ENCODE measurements around the gene GPR15LG.
A peak's percentile ranks its signal among the peaks of the same experiment; 100 is the strongest.

Gene GPR15LG

DNA sequence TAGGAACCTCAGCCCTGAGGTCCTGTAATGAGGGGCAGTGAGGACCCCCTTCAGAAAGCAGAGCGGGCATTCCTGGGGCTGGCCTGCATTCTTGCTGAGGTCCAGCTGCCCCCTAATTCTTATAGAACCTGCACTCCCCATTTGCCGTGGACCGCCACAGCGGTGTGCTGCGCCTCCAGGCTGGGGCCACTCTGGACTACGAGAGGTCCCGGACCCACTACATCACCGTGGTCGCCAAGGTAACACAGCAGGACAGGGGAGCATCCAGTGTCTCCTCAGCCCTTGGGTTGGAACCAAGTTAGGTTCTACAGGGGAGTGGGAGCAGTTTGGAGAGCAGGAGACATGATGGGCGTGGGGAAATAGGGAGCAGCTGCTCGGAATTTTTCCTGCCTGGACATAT, 28.1 kb downstream of the GPR15LG start:
- no peak overlapping the region for H3K27ac ChIP-seq
- TF ChIP-seq ZFX (IDR thresholded peaks at IDR 0.05) = no peak
- no peak for TF ChIP-seq CTCF (conservative IDR thresholded peaks at IDR 0.05)

- TF ChIP-seq CTCF (conservative IDR thresholded peaks at IDR 0.05) = no peak
- no peak for TF ChIP-seq ZFX (IDR thresholded peaks at IDR 0.05)
- no peak overlapping the region for H3K27ac ChIP-seq
Observed at GRCh38 chr10:84202349-84202748, 28.7 kb downstream of the GPR15LG start.

- TF ChIP-seq ZFX (IDR thresholded peaks at IDR 0.05) (no peak), CTCF (conservative IDR thresholded peaks at IDR 0.05) (peak; percentile 68)
- H3K27ac ChIP-seq = no peak overlapping the region
Observed at GRCh38 chr10:84204122-84204521, 30.5 kb downstream of the GPR15LG start.

- H3K27ac ChIP-seq = no peak overlapping the region
- TF ChIP-seq ZFX (IDR thresholded peaks at IDR 0.05) (no peak), CTCF (conservative IDR thresholded peaks at IDR 0.05) (no peak)
Observed at GRCh38 chr10:84204610-84205009, 31.0 kb downstream of the GPR15LG start.

- TF ChIP-seq ZFX (IDR thresholded peaks at IDR 0.05) = no peak
- peak; percentile 93 for TF ChIP-seq CTCF (conservative IDR thresholded peaks at IDR 0.05)
- H3K27ac ChIP-seq = no peak overlapping the region
Observed at GRCh38 chr10:84205049-84205852, 31.6 kb downstream of the GPR15LG start.

- TF ChIP-seq ZFX (IDR thresholded peaks at IDR 0.05) (no peak), CTCF (conservative IDR thresholded peaks at IDR 0.05) (peak; percentile 65)
- H3K27ac ChIP-seq = no peak overlapping the region
Observed at GRCh38 chr10:84205853-84206525, 32.4 kb downstream of the GPR15LG start.

- TF ChIP-seq CTCF (conservative IDR thresholded peaks at IDR 0.05) = no peak
- no peak overlapping the region for H3K27ac ChIP-seq
Observed at GRCh38 chr10:84208023-84208422, 34.4 kb downstream of the GPR15LG start.
